Measurements from ENCODE around the gene CACYBP.

The CACYBP gene

GRCh38 chr1:174975764-174976163 is 24.0 kb upstream of the CACYBP start:
- no peak for DNase-seq

DNA sequence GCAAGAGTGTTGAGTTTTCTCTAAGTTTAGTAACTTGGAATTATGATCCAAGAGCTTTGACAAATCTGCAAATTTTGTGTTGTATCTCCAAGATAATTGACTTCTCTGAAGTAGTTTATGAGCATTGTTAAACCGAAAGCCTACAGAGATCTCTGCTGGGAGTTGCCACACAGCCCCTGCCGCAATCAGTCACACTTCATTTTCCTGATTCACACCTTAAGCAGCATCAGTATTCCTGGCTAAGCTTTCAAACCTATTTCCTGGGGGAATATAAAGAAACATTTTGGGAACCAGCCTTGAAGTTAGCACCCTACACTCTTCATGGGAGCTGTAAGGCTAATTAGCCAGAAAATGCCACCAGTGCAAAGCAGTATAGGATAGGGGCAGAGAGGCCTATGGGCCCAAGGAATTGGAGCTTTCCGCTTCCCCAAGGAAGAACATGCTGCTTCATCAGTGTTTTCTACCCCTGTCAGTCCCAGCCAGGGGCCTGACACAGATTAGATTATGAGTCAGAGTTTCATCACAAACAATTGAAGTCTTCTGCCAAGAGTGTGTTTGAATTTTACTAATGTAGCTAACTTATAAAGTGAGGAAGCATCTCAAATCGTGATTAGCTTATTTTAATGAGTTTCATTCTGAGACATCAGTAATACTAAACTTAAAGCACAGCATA is 23.2 kb upstream of the CACYBP start:
- DNase-seq = no peak

- DNase-seq = peak; percentile 26
Observed at GRCh38 chr1:174982971-174983689, 16.6 kb upstream of the CACYBP start.

DNA sequence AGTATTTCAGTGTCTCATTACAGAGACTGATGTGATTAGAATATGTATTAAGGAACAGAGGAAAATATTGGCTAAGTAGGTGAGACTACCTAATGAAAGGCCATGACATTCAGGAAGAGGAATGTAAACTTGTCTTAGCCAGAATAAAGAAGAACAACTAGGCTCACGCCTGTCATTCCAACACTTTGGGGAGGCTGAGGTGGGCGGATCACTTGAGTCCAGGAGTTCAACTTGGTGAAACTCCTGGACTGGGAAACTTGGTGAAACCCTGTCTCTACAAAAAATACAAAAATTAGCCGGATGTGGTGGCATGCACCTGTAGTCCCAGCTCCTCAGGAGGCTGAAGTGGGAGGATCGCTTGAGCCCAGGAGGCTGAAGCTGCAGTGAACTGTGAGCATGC is 14.8 kb upstream of the CACYBP start:
- DNase-seq = no peak

- DNase-seq = no peak
Observed at GRCh38 chr1:174988539-174988938, 11.2 kb upstream of the CACYBP start.

GRCh38 chr1:174988986-174989385 is 10.8 kb upstream of the CACYBP start:
- no peak for DNase-seq

DNA sequence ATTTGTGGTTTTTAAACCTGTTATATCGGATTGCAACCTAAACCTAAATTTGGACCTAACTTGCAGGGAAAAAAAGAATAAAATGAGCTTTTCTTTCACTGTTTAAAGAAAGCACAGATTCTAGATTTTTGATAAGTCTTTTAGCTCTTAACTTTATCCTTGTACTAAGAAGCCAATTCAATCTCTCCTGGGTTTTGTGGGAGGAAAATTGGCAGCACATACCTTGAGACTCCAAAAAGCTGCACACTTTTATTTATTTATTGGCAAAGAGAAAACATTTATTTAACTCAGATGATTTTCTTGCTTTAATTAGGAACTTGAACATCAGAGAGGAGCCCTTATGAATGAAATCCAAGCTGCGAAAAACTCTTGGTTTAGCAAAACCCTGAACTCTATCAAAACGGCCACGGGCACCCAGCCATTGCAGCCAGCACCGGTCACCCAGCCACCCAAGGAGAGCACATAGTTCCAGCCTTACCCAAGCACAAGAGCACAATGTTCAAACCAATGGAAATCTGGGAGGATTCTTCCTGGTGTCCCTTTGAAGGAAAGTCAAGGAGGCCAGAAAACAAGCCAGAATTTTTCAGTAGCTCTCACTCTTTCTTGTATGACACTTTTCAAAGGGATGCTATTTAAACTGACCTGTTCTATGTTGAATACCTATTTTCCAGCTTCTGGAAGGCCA is 10.1 kb upstream of the CACYBP start:
- no peak for DNase-seq

- no peak for DNase-seq
Observed at GRCh38 chr1:174990382-174990999, 9.3 kb upstream of the CACYBP start.

- no peak for DNase-seq
Observed at GRCh38 chr1:174991473-174991872, 8.3 kb upstream of the CACYBP start.

GRCh38 chr1:174995121-174995520 is 4.6 kb upstream of the CACYBP start:
- no peak for DNase-seq

DNA sequence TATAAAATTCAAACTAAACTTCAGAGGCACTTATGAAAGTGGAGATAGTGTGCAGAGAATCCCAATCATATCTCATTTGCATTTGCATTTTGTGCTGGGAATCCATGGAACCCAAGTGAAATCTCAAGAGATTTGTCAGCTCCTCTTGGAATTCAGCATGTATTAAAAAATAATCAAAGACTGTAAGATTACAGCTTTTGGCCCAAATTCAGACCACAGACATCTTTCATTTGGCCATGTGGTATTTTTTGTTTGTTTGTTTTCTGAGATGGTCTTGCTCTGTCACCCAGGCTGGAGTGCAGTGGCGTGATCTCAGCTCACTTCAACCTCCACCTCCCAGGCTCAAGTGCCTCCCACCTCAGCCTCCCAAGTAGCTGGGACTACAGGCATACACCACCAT is 3.8 kb upstream of the CACYBP start:
- no peak for DNase-seq

GRCh38 chr1:174996476-174996875 is 3.3 kb upstream of the CACYBP start:
- DNase-seq = no peak

- DNase-seq = no peak
Observed at GRCh38 chr1:174997041-174997440, 2.7 kb upstream of the CACYBP start.

DNA sequence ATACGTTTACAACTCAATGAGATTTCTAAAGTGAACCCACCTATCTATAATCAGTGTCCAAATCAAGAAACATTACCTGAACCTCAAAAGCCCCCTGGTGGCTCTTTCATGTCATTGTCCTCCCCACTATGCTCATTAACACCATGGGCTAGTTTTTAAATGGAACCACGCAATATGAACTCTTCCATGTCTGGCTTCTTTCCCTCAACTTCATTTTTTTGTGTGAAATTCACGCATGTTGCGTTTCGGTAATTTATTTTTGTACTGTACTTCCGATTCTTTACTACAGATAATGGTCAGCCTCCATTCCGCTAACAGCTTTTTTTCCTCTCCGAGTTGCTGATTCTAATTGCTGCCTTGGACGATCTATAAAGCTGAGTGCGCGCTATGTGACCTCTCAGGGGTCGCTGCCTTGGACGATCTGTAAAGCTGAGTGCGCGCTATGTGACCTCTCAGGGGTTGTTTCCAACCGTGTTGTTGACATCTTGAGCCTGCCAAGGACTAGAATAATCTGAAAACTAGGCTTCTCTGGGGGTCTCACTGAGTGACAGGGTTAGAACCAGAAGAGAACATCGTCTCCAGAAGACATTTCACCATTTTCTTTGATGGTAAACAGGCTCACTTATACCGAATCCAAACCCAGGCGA is 1.1 kb upstream of the CACYBP start:
- peak; percentile 38 for DNase-seq

- DNase-seq = peak; percentile 96
Observed at GRCh38 chr1:174999216-174999935, 371 bp upstream of the CACYBP start.

DNA sequence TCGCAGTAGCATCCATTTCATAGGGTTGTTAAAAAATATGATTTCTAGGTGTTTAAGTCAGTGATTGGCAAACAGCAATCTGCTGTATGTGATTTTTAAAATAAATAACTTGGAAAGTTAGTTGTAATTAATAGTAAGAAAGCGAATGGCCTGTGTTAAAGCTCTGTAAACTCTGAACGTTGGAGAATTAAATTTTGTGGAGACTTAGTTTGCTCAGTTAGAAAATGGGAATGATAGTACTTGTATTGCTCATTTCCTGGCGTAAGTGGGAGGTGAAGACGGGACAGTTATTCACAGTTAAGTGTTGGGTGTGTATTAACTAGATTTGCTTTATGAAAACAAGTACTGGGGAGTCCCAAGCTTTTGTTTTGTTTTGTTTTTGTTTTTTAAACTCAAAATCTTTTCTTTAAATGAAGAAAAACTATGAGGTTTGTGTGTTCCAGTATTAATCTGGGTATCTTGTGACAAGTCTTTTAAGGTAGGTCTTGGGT is 995 bp downstream of the CACYBP start:
- DNase-seq = no peak

- no peak for DNase-seq
Observed at GRCh38 chr1:175002910-175003517, 3.3 kb downstream of the CACYBP start.

DNA sequence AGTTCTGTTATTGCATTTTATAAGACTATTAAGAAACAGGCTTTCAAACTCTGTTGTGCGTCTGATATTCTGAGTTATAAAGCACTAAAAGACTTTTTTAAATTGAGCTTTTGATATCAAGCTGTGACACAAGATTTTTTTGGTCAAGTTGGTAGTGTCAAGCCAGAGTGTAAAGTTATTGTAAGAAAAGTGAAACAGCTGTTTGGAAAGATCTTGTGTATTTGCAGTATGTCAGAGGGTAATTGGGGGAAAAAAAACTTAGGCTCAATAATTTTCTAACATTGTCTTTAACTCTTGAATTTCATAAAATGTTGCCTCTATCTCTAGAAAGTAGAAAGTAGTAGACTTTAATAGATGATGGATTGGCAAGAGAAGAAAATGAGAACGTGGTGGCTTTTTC is 3.8 kb downstream of the CACYBP start:
- DNase-seq = no peak

DNA sequence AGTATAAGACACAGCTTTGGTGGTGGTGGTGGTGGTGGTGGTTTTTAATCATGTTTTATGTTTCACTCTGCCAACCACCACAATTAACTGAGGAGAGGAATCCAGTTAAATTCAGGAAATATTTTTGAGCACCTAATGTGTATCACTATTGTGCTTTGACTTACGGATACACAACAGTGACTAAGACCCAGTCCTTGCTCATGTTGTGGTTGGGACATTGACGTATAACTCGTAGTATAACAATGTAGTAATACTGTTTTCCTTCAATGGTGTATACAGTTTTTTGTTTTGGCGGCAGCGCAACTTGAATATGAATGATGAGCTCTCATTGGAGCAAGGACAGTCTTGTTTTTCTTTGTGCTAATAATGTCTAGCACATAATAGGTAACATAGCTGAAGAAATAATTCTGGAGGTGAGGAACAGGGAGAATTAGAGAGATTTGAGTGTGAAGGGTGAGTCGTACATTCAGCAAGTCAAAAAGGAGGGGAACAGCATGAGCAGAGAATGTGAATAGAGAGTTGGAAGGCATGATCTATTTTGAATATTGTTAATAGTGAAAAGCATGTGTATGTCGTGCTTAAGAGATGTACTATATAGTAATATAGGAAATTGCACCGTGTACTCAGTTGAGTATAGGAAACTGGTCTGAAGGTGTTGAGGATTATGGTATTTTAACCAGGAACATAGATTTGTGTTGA is 5.5 kb downstream of the CACYBP start:
- DNase-seq = no peak

GRCh38 chr1:175009532-175009931 is 9.8 kb downstream of the CACYBP start:
- no peak for DNase-seq

DNA sequence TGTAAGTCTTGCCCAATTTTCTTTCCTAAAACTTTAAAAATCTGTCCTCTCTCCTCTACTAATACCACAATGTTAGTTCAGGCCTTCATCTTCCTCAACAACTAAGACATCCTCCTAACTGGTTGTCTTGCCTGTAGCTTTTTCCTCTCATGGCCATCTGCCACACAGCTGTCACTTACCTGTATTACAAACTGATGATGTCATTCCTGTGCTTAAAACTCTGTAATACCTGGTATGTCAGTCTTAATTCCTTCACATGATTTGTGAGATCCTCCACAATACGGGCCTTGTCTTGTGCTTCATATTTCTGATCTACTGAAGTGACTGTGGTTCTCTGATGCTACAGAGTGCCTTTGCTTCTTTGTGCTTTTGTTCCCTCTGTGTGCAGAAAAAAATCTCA is 13.7 kb downstream of the CACYBP start:
- DNase-seq = no peak

Measured in activated CD8-positive, alpha-beta memory T cell treated with anti-CD3 and anti-CD28 coated beads, Interleukin-2, amount 50 U/mL, for 4 hours (primary cell).